Neural cell (in vitro differentiated cells): ENCODE measurements around the gene TSGA10IP.

Source experiments
- EZH2 ChIP-seq: fragments of 200-600, 300-800 bp; shearing (Covaris generic), sonication (generic); IDR thresholded peaks from 2 replicates; pipeline ENCODE4 v1.6.1; 2014; ENCODE audit warnings: antibody characterized with exemption, low read length, borderline replicate concordance, mild to moderate bottlenecking; ENCODE audit not compliant: insufficient read depth, poor library complexity, severe bottlenecking
- TAF1 ChIP-seq: IDR thresholded peaks from 2 replicates; pipeline ENCODE4 v1.6.1; 2012; ENCODE audit warnings: low read depth

- TF ChIP-seq TAF1 (no peak), EZH2 (no peak)
Measured at GRCh38 chr11:65947133-65947532, 1.9 kb downstream of the TSGA10IP start.
